Osteocyte (in vitro differentiated cells): ENCODE data around the gene CACNG4. TPM values are rescaled to one million over a fixed set of nuclear protein-coding genes. Genes with fewer than 3 reads are reported as not detected.

Source experiments
- DNase-seq: peaks from one replicate; pipeline ENCODE4 v3.0.0; 2021; ENCODE audit warnings: mixed read lengths; ENCODE audit not compliant: unreplicated experiment; ENCODE audit errors: extremely low spot score
- H3K27ac Mint-ChIP-seq: one replicate; pipeline ENCODE4 v1.8.0; 2021; ENCODE audit warnings: mild to moderate bottlenecking, mixed read lengths; ENCODE audit not compliant: unreplicated experiment
- H3K27me3 Mint-ChIP-seq: one replicate; pipeline ENCODE4 v1.8.0; 2021; ENCODE audit warnings: mixed read lengths; ENCODE audit not compliant: unreplicated experiment
- H3K36me3 Mint-ChIP-seq: one replicate; pipeline ENCODE4 v1.8.0; 2021; ENCODE audit warnings: mixed read lengths; ENCODE audit not compliant: unreplicated experiment
- H3K4me1 Mint-ChIP-seq: one replicate; pipeline ENCODE4 v1.8.0; 2021; ENCODE audit warnings: mixed read lengths; ENCODE audit not compliant: unreplicated experiment
- H3K4me3 Mint-ChIP-seq: one replicate; pipeline ENCODE4 v1.8.0; 2021; ENCODE audit warnings: mild to moderate bottlenecking, moderate library complexity, mixed read lengths; ENCODE audit not compliant: unreplicated experiment
- H3K9me3 Mint-ChIP-seq: one replicate; pipeline ENCODE4 v1.8.0; 2021; ENCODE audit warnings: mixed read lengths; ENCODE audit not compliant: unreplicated experiment
- CTCF ChIP-seq: fragments of 200-600 bp; sonication (generic); IDR thresholded peaks from 2 replicates; pipeline ENCODE4 v1.5.0; 2021; ENCODE audit warnings: antibody characterized with exemption, mild to moderate bottlenecking, moderate library complexity
- total RNA-seq: library from RNA; stranded (reverse); gene quantifications from 2 replicates; pipeline ENCODE4 v1.2.1, GENCODE V29; 2021

The CACNG4 gene
- total RNA-seq, 1 donor from 2014 or later = 5.6 TPM

- Mint-ChIP-seq H3K4me3 (no peak overlapping the region), H3K4me1 (no peaks in the 10 kb centered on the region), H3K9me3 (peaks cover 5% of the 10 kb centered on the region), H3K36me3 (no peaks in the 10 kb centered on the region), H3K27ac (no peak overlapping the region), H3K27me3 (no peaks in the 10 kb centered on the region)
- no peak for TF ChIP-seq CTCF
- DNase-seq = no peak
Measured at GRCh38 chr17:67054608-67055007, 90.1 kb downstream of the CACNG4 start.

GRCh38 chr17:67055041-67055443 lies 90.5 kb downstream of the CACNG4 start:
- Mint-ChIP-seq H3K27ac (no peak overlapping the region), H3K27me3 (no peaks in the 10 kb centered on the region), H3K36me3 (no peaks in the 10 kb centered on the region), H3K4me1 (no peaks in the 10 kb centered on the region), H3K4me3 (no peak overlapping the region), H3K9me3 (peaks cover 3% of the 10 kb centered on the region)
- peak; percentile 78 for DNase-seq
- TF ChIP-seq CTCF = no peak

DNA sequence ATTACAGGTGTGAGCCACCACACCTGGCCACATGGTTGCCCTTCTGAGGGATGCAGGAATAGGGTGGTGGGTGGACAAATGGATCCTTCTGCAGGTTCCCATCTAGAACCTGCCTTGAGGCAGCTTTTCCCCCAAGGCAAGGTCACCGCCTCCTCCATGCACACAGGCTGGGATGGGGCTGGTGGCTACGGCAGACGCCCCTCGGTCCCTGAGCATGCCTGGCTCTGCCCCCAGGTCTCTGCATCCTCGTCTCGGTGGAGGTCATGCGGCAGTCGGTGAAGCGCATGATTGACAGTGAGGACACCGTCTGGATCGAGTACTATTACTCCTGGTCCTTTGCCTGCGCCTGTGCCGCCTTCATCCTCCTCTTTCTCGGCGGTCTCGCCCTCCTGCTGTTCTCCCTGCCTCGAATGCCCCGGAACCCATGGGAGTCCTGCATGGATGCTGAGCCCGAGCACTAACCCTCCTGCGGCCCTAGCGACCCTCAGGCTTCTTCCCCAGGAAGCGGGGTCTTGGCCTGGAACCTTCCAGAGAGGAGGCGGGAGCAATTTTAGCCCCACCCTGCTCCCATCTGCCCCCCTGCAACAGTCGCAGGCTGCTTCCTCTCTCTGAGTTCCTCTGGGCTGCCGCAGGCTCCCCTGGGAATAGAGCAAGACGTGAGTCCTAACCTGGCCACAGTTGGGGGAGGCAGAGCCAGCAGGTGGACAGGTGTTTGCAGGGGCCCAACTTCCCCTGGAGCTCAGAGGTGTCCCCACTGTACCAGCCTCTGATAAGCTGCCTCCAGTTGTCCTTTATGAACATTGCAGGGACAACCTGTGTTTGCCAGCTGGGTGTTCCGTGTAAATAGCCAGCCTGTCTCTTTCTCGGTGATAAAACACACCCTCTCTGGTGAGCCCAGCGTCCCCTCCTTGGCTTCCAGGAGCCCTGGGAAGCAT lies 91.6 kb downstream of the CACNG4 start:
- no peak for TF ChIP-seq CTCF
- Mint-ChIP-seq H3K9me3 (peaks cover 3% of the 10 kb centered on the region), H3K27ac (no peak overlapping the region), H3K27me3 (no peaks in the 10 kb centered on the region), H3K4me1 (no peaks in the 10 kb centered on the region), H3K36me3 (no peaks in the 10 kb centered on the region), H3K4me3 (no peak overlapping the region)
- peak; percentile 79 for DNase-seq

GRCh38 chr17:67056746-67057490 lies 92.4 kb downstream of the CACNG4 start:
- Mint-ChIP-seq H3K27ac (no peak overlapping the region), H3K36me3 (no peaks in the 10 kb centered on the region), H3K27me3 (no peaks in the 10 kb centered on the region), H3K4me3 (no peak overlapping the region), H3K4me1 (no peaks in the 10 kb centered on the region), H3K9me3 (peaks cover 3% of the 10 kb centered on the region)
- DNase-seq = peak; percentile 59
- no peak for TF ChIP-seq CTCF

DNA sequence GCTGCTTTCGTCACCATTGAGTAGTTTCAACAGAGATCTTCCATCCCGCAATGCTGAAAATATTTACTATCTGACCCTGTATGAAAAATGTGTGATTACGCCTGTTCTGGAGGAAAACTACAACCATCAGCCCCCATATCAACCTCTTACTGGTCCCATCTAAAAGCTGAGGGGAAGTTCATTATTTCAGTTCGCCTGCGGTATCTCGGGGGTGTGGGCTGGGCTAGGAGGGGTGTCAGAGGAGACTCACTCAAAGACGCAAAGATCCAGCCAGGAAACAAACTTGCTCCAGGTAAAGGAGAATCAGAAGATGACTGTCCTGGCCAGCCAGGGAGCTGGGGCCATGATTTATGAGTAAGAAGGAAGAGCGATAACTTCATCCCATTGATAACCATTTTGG lies 93.5 kb downstream of the CACNG4 start:
- Mint-ChIP-seq H3K27ac (no peak overlapping the region), H3K36me3 (no peaks in the 10 kb centered on the region), H3K4me1 (peaks cover 2% of the 10 kb centered on the region), H3K4me3 (no peak overlapping the region), H3K27me3 (no peaks in the 10 kb centered on the region), H3K9me3 (peaks cover 3% of the 10 kb centered on the region)
- DNase-seq = peak; percentile 49
- TF ChIP-seq CTCF = no peak
